Parathyroid adenoma (tissue), 2 donors: ENCODE data around the gene LAMA2.

ENCODE experiments used
- H2AFZ ChIP-seq: fragments of 300-600 bp; sonication (generic); one replicate; pipeline ENCODE4 v1.7.0; 2017; ENCODE audit warnings: antibody characterized with exemption, mild to moderate bottlenecking
- H3K27ac ChIP-seq: fragments of 300-600 bp; sonication (generic); one replicate; pipeline ENCODE4 v1.7.0; 2017
- H3K27me3 ChIP-seq: fragments of 300-600 bp; sonication (generic); one replicate; pipeline ENCODE4 v1.7.0; 2017; ENCODE audit warnings: low read length; ENCODE audit not compliant: control insufficient read depth, insufficient read depth
- H3K36me3 ChIP-seq: fragments of 300-600 bp; sonication (generic); one replicate; pipeline ENCODE4 v1.7.0; 2017; ENCODE audit warnings: low read length; ENCODE audit not compliant: control insufficient read depth, insufficient read depth
- H3K4me1 ChIP-seq: fragments of 300-600 bp; sonication (generic); one replicate; pipeline ENCODE4 v1.7.0; 2017; ENCODE audit warnings: control low read depth
- H3K4me2 ChIP-seq: fragments of 300-600 bp; sonication (generic); one replicate; pipeline ENCODE4 v1.7.0; 2017; ENCODE audit warnings: low read length
- H3K4me3 ChIP-seq: fragments of 300-600 bp; sonication (generic); one replicate; pipeline ENCODE4 v1.7.0; 2017; ENCODE audit warnings: low read depth, low read length
- H3K79me2 ChIP-seq: fragments of 300-600 bp; sonication (generic); one replicate; pipeline ENCODE4 v1.7.0; 2017; ENCODE audit warnings: control low read depth
- H3K9ac ChIP-seq: fragments of 300-600 bp; sonication (generic); one replicate; pipeline ENCODE4 v1.7.0; 2017; ENCODE audit warnings: mild to moderate bottlenecking
- H3K9me3 ChIP-seq: fragments of 300-600 bp; sonication (generic); one replicate; pipeline ENCODE4 v1.7.0; 2017; ENCODE audit warnings: low read length; ENCODE audit not compliant: control insufficient read depth
- TF ChIP-seq, protein P1 (sequence below): fragments of 300-600 bp; sonication (generic); IDR thresholded peaks from one replicate; pipeline ENCODE4 v1.7.0; 2017; ENCODE audit warnings: antibody characterized with exemption, mild to moderate bottlenecking
- donor health status: primary hyperparathyroidism.

Gene LAMA2

DNA sequence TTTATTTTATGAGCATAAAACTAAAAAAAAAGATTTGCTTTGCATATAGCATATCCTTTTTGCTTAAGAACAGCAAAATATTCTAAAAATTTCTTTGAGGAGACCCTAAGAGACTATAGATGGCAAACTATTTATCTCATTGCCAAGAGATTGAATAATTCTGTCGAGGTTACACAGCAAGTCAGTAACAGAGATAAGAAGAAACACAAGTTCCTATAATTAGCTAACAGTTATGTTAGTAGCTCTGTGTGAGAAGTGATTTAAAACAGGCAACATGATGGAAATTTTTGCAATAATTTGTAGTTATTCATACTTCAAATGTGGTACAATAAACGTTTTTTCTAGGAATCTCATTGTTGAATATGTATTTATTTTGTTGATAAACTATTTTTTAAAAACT lies 9.1 kb downstream of the LAMA2 start:
- H3K27me3 ChIP-seq: no peaks in the 10 kb centered on the region
- no peaks in the 10 kb centered on the region for H3K4me1 ChIP-seq
- TF ChIP-seq, protein P1, sequence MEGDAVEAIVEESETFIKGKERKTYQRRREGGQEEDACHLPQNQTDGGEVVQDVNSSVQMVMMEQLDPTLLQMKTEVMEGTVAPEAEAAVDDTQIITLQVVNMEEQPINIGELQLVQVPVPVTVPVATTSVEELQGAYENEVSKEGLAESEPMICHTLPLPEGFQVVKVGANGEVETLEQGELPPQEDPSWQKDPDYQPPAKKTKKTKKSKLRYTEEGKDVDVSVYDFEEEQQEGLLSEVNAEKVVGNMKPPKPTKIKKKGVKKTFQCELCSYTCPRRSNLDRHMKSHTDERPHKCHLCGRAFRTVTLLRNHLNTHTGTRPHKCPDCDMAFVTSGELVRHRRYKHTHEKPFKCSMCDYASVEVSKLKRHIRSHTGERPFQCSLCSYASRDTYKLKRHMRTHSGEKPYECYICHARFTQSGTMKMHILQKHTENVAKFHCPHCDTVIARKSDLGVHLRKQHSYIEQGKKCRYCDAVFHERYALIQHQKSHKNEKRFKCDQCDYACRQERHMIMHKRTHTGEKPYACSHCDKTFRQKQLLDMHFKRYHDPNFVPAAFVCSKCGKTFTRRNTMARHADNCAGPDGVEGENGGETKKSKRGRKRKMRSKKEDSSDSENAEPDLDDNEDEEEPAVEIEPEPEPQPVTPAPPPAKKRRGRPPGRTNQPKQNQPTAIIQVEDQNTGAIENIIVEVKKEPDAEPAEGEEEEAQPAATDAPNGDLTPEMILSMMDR: no peak
- no peak overlapping the region for H2AFZ ChIP-seq
- no peaks in the 10 kb centered on the region for H3K36me3 ChIP-seq
- no peaks in the 10 kb centered on the region for H3K9me3 ChIP-seq
- no peak overlapping the region for H3K9ac ChIP-seq
- H3K27ac ChIP-seq: no peak overlapping the region
- H3K4me3 ChIP-seq: no peak overlapping the region
- H3K79me2 ChIP-seq: no peaks in the 10 kb centered on the region
- H3K4me2 ChIP-seq: no peak overlapping the region

- H3K9me3 ChIP-seq: no peaks in the 10 kb centered on the region
- H3K4me1 ChIP-seq: no peaks in the 10 kb centered on the region
- H3K4me2 ChIP-seq: no peak overlapping the region
- H3K79me2 ChIP-seq: no peaks in the 10 kb centered on the region
- no peak overlapping the region for H3K9ac ChIP-seq
- H3K36me3 ChIP-seq: no peaks in the 10 kb centered on the region
- TF ChIP-seq, protein P1: no peak
- H3K27ac ChIP-seq: no peak overlapping the region
- no peaks in the 10 kb centered on the region for H3K27me3 ChIP-seq
- H3K4me3 ChIP-seq: no peak overlapping the region
- no peak overlapping the region for H2AFZ ChIP-seq
These were observed 16.6 kb downstream of the LAMA2 start for GRCh38 chr6:128899341-128900050.

- Histone ChIP-seq H3K4me2 (no peak overlapping the region), H3K27me3 (no peaks in the 10 kb centered on the region), H3K9ac (no peak overlapping the region), H3K9me3 (no peaks in the 10 kb centered on the region), H3K4me1 (no peaks in the 10 kb centered on the region), H2AFZ (no peak overlapping the region), H3K79me2 (no peaks in the 10 kb centered on the region), H3K4me3 (no peak overlapping the region), H3K27ac (no peak overlapping the region), H3K36me3 (no peaks in the 10 kb centered on the region)
- TF ChIP-seq, protein P1: no peak
These were observed 20.8 kb downstream of the LAMA2 start for GRCh38 chr6:128903715-128904114.

GRCh38 chr6:128914051-128914450 lies 31.1 kb downstream of the LAMA2 start:
- no peak overlapping the region for H3K4me3 ChIP-seq
- no peaks in the 10 kb centered on the region for H3K4me1 ChIP-seq
- H3K27me3 ChIP-seq: no peaks in the 10 kb centered on the region
- TF ChIP-seq, protein P1: no peak
- H3K9ac ChIP-seq: no peak overlapping the region
- H3K79me2 ChIP-seq: no peaks in the 10 kb centered on the region
- H3K27ac ChIP-seq: no peak overlapping the region
- H2AFZ ChIP-seq: no peak overlapping the region
- no peaks in the 10 kb centered on the region for H3K36me3 ChIP-seq
- no peaks in the 10 kb centered on the region for H3K9me3 ChIP-seq
- H3K4me2 ChIP-seq: no peak overlapping the region

- Histone ChIP-seq H3K9ac (no peak overlapping the region), H3K4me1 (no peaks in the 10 kb centered on the region), H2AFZ (no peak overlapping the region), H3K36me3 (no peaks in the 10 kb centered on the region), H3K9me3 (no peaks in the 10 kb centered on the region), H3K27me3 (no peaks in the 10 kb centered on the region), H3K27ac (no peak overlapping the region), H3K4me2 (no peak overlapping the region), H3K4me3 (no peak overlapping the region), H3K79me2 (no peaks in the 10 kb centered on the region)
- TF ChIP-seq, protein P1: no peak
These were observed 35.9 kb downstream of the LAMA2 start for GRCh38 chr6:128918886-128919285.
